Measurements from ENCODE around the gene SLC26A11. TPM values are rescaled to one million over a fixed set of nuclear protein-coding genes. Genes with fewer than 3 reads are reported as not detected.

Gene SLC26A11
- total and polyA plus RNA-seq, 2 donors (not counting 1 experiment from before 2014, with no cell fraction given): 10.1 to 31.4 TPM

DNA sequence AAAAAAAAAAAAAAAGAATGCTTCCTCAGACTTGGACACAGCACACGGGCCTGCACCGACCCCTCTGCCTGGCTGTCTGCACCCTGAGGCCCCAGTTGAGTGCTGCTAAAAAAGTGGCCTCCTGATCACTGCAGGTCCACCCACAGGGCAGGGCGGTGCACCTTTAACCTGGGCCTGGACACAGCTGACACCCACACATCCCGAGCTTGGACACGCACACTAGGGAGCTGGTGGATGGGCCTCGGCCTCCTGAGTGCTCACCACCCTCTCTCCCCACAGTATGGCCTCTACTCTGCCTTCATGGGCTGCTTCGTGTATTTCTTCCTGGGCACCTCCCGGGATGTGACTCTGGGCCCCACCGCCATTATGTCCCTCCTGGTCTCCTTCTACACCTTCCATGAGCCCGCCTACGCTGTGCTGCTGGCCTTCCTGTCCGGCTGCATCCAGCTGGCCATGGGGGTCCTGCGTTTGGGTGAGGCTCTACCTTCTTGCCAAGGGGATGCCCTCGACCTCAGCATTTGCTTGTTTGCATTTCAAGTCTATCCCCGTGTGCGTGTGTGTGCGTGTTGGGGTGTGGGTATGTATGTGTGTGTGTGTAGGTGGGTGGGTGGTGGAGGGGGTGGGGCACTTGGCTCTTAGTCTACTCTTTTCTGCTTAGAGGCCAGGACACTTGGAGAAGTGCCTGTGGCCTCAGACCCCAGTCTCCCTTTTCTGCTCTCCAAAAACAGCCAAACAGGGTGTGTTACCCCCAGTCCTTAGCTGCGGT lies 2.3 kb downstream of the SLC26A11 start:
- Mint-ChIP-seq H3K4me1 (peaks cover 19% of the 10 kb centered on the region), H3K27ac (no peak overlapping the region), H3K4me3 (peak overlapping the region; percentile 13), H3K9me3 (ENCODE audit: insufficient read depth) (no peaks in the 10 kb centered on the region), H3K27me3 (no peaks in the 10 kb centered on the region)
- ChIA-PET CTCF (interaction anchor here (0.5 to 1.0 kb wide), 3 partner anchors 27 to 37 kb away, joined by 3 read pairs; no protein-coding TSS in a partner anchor), POLR2A (no interaction called here)
- Histone ChIP-seq H3K36me3 (replicated peaks in 1 of 2; ENCODE audit: control extremely low read depth in 1 of 2, control insufficient read depth in 1 of 2, extremely low read depth in 1 of 2, insufficient read depth in 2 of 2, low read length in 1 of 2) (no peaks in the 10 kb centered on the region), H3K4me1 (ENCODE audit: control insufficient read depth in 2 of 2, insufficient read depth in 2 of 2, low read length in 2 of 2) (peaks cover 10 to 30% of the 10 kb centered on the region in 2 donors), H3K4me3 (ENCODE audit: control extremely low read depth in 1 of 5, extremely low read depth in 1 of 5, insufficient read depth in 1 of 5, low read depth in 2 of 5, low read length in 4 of 5) (no peak overlapping the region), H3K9me3 (ENCODE audit: control extremely low read depth in 1 of 3, control insufficient read depth in 2 of 3, insufficient read depth in 1 of 3, low read length in 2 of 3) (no peaks in the 10 kb centered on the region), H2AFZ (ENCODE audit: insufficient read depth, low read depth, low read length, poor library complexity, severe bottlenecking) (no peak overlapping the region), H4K20me1 (ENCODE audit: control insufficient read depth, insufficient read depth, low read length, poor library complexity, severe bottlenecking) (peaks cover 12% of the 10 kb centered on the region), H3K9ac (ENCODE audit: low read length) (no peak overlapping the region), H3K27ac (ENCODE audit: low read length in 2 of 2) (no peak overlapping the region), H3K27me3 (replicated peaks in 1 of 4; ENCODE audit: control extremely low read depth in 1 of 4, control insufficient read depth in 3 of 4, insufficient read depth in 4 of 4, low read length in 3 of 4) (peaks cover 0 to 2% (median 0%) of the 10 kb centered on the region in 4 experiments), H3K4me2 (replicated peaks; ENCODE audit: low read depth, low read length, poor library complexity, severe bottlenecking) (no peak overlapping the region), H3K79me2 (ENCODE audit: control insufficient read depth, insufficient read depth, low read length) (peaks cover 16% of the 10 kb centered on the region)
- TF ChIP-seq EZH2 (IDR thresholded peaks at IDR 0.05; ENCODE audit: borderline replicate concordance, insufficient read depth, low read depth, low read length, poor library complexity, severe bottlenecking): no peak
- TF ChIP-seq, protein P1, sequence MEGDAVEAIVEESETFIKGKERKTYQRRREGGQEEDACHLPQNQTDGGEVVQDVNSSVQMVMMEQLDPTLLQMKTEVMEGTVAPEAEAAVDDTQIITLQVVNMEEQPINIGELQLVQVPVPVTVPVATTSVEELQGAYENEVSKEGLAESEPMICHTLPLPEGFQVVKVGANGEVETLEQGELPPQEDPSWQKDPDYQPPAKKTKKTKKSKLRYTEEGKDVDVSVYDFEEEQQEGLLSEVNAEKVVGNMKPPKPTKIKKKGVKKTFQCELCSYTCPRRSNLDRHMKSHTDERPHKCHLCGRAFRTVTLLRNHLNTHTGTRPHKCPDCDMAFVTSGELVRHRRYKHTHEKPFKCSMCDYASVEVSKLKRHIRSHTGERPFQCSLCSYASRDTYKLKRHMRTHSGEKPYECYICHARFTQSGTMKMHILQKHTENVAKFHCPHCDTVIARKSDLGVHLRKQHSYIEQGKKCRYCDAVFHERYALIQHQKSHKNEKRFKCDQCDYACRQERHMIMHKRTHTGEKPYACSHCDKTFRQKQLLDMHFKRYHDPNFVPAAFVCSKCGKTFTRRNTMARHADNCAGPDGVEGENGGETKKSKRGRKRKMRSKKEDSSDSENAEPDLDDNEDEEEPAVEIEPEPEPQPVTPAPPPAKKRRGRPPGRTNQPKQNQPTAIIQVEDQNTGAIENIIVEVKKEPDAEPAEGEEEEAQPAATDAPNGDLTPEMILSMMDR (IDR thresholded peaks at IDR 0.05): no peak
- intact Hi-C loops (cut with micrococcal nuclease): no loop called here
- WGBS (ENCODE audit: insufficient coverage): 94% methylated on average over 15 of the region's 18 CpGs
- DNase-seq (no peak), ATAC-seq (ENCODE audit: low read depth) (no peak)

DNA sequence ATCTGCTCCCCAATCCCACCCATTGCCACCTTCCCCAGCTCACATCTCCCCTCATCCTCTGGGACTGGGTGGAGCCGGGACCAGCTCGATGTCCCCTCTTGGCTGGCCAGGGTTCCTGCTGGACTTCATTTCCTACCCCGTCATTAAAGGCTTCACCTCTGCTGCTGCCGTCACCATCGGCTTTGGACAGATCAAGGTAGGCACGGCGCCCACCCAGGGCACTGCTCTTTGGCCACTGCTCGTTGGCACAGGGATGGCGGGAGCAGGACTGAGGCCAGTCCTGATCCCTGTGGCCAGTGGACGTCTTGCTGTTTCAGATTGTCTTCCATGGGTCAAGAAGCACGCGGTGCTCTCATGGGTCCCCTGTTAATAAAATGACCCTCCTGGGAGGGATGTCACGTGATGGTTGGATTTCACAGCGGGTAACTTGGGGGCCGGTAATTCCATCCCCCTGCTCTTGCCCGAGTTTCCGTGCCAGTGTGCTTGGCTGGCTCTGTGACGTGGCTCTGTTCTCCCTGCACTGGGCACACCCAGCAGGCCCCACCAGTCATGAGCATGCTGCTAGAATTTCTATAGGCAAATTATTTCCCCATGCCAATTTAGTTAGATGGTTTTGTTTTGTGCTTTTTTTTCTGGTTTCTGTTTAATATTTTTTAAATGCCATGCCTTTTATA lies 3.1 kb downstream of the SLC26A11 start:
- ChIA-PET CTCF (interaction anchor here (0.5 to 1.0 kb wide), 2 partner anchors 32 to 36 kb away, joined by 3 read pairs; no protein-coding TSS in a partner anchor), POLR2A (no interaction called here)
- Histone ChIP-seq H3K9me3 (ENCODE audit: control extremely low read depth in 1 of 3, control insufficient read depth in 2 of 3, insufficient read depth in 1 of 3, low read length in 2 of 3) (no peaks in the 10 kb centered on the region), H3K9ac (ENCODE audit: low read length) (no peak overlapping the region), H3K27ac (ENCODE audit: low read length in 2 of 2) (no peak overlapping the region), H4K20me1 (ENCODE audit: control insufficient read depth, insufficient read depth, low read length, poor library complexity, severe bottlenecking) (peaks cover 4% of the 10 kb centered on the region), H3K4me3 (ENCODE audit: control extremely low read depth in 1 of 5, extremely low read depth in 1 of 5, insufficient read depth in 1 of 5, low read depth in 2 of 5, low read length in 4 of 5) (no peak overlapping the region), H2AFZ (ENCODE audit: insufficient read depth, low read depth, low read length, poor library complexity, severe bottlenecking) (no peak overlapping the region), H3K36me3 (replicated peaks in 1 of 2; ENCODE audit: control extremely low read depth in 1 of 2, control insufficient read depth in 1 of 2, extremely low read depth in 1 of 2, insufficient read depth in 2 of 2, low read length in 1 of 2) (no peaks in the 10 kb centered on the region), H3K4me1 (ENCODE audit: control insufficient read depth in 2 of 2, insufficient read depth in 2 of 2, low read length in 2 of 2) (peaks cover 10 to 23% of the 10 kb centered on the region in 2 donors), H3K4me2 (replicated peaks; ENCODE audit: low read depth, low read length, poor library complexity, severe bottlenecking) (no peak overlapping the region), H3K27me3 (replicated peaks in 1 of 4; ENCODE audit: control extremely low read depth in 1 of 4, control insufficient read depth in 3 of 4, insufficient read depth in 4 of 4, low read length in 3 of 4) (peaks cover 0 to 2% (median 0%) of the 10 kb centered on the region in 4 experiments), H3K79me2 (ENCODE audit: control insufficient read depth, insufficient read depth, low read length) (peaks cover 9% of the 10 kb centered on the region)
- Mint-ChIP-seq H3K4me3 (peak overlapping the region; percentile 13), H3K4me1 (peaks cover 17% of the 10 kb centered on the region), H3K27ac (no peak overlapping the region), H3K9me3 (ENCODE audit: insufficient read depth) (no peaks in the 10 kb centered on the region), H3K27me3 (no peaks in the 10 kb centered on the region)
- ATAC-seq (ENCODE audit: low read depth) (no peak), DNase-seq (no peak)
- 94% methylated on average over 17 of the region's 18 CpGs for WGBS (ENCODE audit: insufficient coverage)
- TF ChIP-seq, protein P1 (IDR thresholded peaks at IDR 0.05): no peak
- TF ChIP-seq EZH2 (IDR thresholded peaks at IDR 0.05; ENCODE audit: borderline replicate concordance, insufficient read depth, low read depth, low read length, poor library complexity, severe bottlenecking): no peak
- intact Hi-C loops (cut with micrococcal nuclease): no loop called here
